ENCODE results near the gene MYZAP.

- TF ChIP-seq CTCF (conservative IDR thresholded peaks at IDR 0.05 in 1 of 2, IDR thresholded peaks at IDR 0.05 in 1 of 2; ENCODE audit: extremely low read depth in 1 of 2, insufficient read depth in 1 of 2, low read depth in 1 of 2, low read length in 2 of 2) = no peak
- no peak for TF ChIP-seq EZH2 (IDR thresholded peaks at IDR 0.05; ENCODE audit: borderline replicate concordance, low read length)
Observed at GRCh38 chr15:57586661-57587424, 4.9 kb upstream of the MYZAP start.

Data from mammary epithelial cell (primary cell).